Gastroesophageal sphincter (tissue), 4 donors: ENCODE results near the gene B3GALT4. TPM values are rescaled to one million over a fixed set of nuclear protein-coding genes. Genes with fewer than 3 reads are reported as not detected.

ENCODE experiments used
- ATAC-seq: fragments of 150-250 bp; one replicate; pipeline ENCODE4 v1.9.1; 2016; ENCODE audit warnings: mild to moderate bottlenecking, moderate library complexity
- H3K27ac ChIP-seq, 4 donors: fragments of 200-600 bp; sonication (generic) in 3 of 4; 1 replicate in 3 of 4; 2 replicates in 1 of 4; pipeline ENCODE4 v1.5.1; 2016 to 2019
- H3K27me3 ChIP-seq: fragments of 200-600 bp; sonication (generic); one replicate; pipeline ENCODE4 v1.5.1; 2019
- H3K36me3 ChIP-seq, 2 donors: fragments of 200-600 bp; sonication (generic); one replicate each; pipeline ENCODE4 v1.5.1; 2019; ENCODE audit warnings: control low read depth in 1 of 2
- H3K4me1 ChIP-seq, 3 donors: fragments of 200-600 bp; sonication (generic); 1 replicate in 2 of 3; 2 replicates in 1 of 3; pipeline ENCODE4 v1.5.1; 2016 to 2019; ENCODE audit warnings: control low read depth in 2 of 3
- H3K4me3 ChIP-seq, 2 donors: fragments of 200-600 bp; sonication (generic); one replicate each; pipeline ENCODE4 v1.5.1; 2019; ENCODE audit warnings: mild to moderate bottlenecking in 1 of 2, moderate library complexity in 1 of 2
- H3K9me3 ChIP-seq, 3 donors: fragments of 200-600 bp; sonication (generic); one replicate each; pipeline ENCODE4 v1.5.1; 2017 to 2019; ENCODE audit warnings: control low read depth in 2 of 3
- EP300 ChIP-seq: sonication (generic); formaldehyde crosslinking; IDR thresholded peaks from one replicate; pipeline ENCODE4 v1.6.1; 2017; ENCODE audit warnings: antibody characterized with exemption, mild to moderate bottlenecking
- POLR2A ChIP-seq, 2 donors: fragments of 450-650 bp; IDR thresholded peaks; one replicate each; pipeline ENCODE4 v1.6.1; 2017; ENCODE audit warnings: antibody characterized with exemption in 2 of 2, mild to moderate bottlenecking in 2 of 2, moderate library complexity in 1 of 2
- POLR2AphosphoS5 ChIP-seq: sonication (generic); formaldehyde crosslinking; IDR thresholded peaks from one replicate; pipeline ENCODE4 v1.6.1; 2017; ENCODE audit warnings: antibody characterized with exemption
- WGBS, 2 donors: methylation state at CpG; one replicate each; pipeline ENCODE4 v1.1.5; 2018; ENCODE audit warnings: low coverage in 1 of 2; 5-methylcytosine and 5-hydroxymethylcytosine counted together
- total RNA-seq, 4 donors: library from RNA; depleted of rRNA; stranded (reverse); fragments of >200 nt; gene quantifications; one replicate each; pipeline ENCODE4 v1.1.0, GENCODE V29; 2016
- TF ChIP-seq, protein P1 (sequence below), 4 experiments: fragments of 200-600 bp in 2 of 4; fragments of 450-650 bp in 2 of 4; sonication (generic) in 1 of 4; IDR thresholded peaks; one replicate each; pipeline ENCODE4 v1.5.1; 2017 to 2019; ENCODE audit warnings: antibody characterized with exemption in 4 of 4, mild to moderate bottlenecking in 2 of 4, moderate library complexity in 2 of 4

Gene B3GALT4
- total RNA-seq, 4 donors from 2014 or later = 12.2 to 23.8 (median 17.3) TPM

DNA sequence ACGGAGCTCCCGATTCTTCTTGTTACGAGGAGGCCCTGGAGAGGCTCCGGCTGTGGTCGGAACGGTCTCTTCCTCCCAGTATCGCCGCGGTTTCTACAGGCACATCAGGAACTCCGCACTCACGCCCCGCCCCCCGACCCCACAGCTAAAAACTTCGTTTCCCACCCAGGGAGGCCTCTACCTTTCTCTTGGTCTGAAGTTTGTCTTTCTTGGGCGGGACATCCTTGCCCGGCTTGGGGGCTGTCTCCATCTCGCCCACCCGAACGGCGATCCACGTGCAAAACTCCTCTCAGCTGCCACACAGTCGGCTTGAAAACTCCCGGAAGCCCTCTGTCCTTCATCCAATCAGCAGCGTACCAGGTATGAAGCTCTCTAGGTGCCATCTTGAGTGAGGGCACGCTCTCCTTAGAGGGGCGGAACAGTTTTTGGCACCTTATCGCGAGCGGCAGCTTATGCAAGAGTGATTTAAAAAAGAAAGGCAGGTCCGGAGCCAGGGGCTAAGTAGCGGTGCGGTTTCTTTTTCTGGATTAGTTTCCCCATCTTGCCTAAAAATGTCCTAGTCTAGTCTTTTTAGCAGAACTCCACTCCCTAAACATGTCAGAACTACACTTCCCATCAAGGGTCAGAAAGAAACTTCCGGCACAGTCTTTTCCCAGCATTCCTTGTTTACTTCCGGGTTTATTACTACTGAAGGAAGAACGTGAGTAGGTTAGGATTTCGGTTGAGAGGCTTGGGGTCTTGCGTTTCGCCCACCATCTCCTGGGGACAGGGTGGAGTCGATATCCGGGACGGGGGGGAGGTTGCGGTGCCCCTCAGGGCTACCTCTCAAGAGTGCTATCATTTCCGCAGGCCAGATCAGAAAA lies 12.2 kb downstream of the B3GALT4 start, which contains the start of the genes PFDN6 and WDR46:
TSS of gene PFDN6 (plus strand) at position 681 of the 863 bp plus-strand sequence. CDS start 256 bp downstream, outside the sequence.
TSS of gene WDR46 (minus strand) at position 319 of the 863 bp plus-strand sequence. CDS start at position 250, 69 bp downstream.
- 0% methylated on average over 10 to 13 of the region's 43 CpGs for WGBS, 2 donors
- Histone ChIP-seq H3K4me3 (peak within 1 kb of the TSS; percentile 64 to 69), H3K27ac (peak within 1 kb of the TSS; percentile 15 to 86 (median 82)), H3K36me3 (peaks cover 0 to 75% of the 10 kb centered on the region in 2 donors), H3K4me1 (peaks cover 3 to 35% (median 14%) of the 10 kb centered on the region in 3 donors), H3K27me3 (no peaks in the 10 kb centered on the region), H3K9me3 (no peaks in the 10 kb centered on the region)
- peak; percentile 94 for ATAC-seq
- TF ChIP-seq POLR2AphosphoS5 = peak; percentile 49
- TF ChIP-seq, protein P1, sequence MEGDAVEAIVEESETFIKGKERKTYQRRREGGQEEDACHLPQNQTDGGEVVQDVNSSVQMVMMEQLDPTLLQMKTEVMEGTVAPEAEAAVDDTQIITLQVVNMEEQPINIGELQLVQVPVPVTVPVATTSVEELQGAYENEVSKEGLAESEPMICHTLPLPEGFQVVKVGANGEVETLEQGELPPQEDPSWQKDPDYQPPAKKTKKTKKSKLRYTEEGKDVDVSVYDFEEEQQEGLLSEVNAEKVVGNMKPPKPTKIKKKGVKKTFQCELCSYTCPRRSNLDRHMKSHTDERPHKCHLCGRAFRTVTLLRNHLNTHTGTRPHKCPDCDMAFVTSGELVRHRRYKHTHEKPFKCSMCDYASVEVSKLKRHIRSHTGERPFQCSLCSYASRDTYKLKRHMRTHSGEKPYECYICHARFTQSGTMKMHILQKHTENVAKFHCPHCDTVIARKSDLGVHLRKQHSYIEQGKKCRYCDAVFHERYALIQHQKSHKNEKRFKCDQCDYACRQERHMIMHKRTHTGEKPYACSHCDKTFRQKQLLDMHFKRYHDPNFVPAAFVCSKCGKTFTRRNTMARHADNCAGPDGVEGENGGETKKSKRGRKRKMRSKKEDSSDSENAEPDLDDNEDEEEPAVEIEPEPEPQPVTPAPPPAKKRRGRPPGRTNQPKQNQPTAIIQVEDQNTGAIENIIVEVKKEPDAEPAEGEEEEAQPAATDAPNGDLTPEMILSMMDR (IDR thresholded peaks at IDR 0.05) = no peak
- TF ChIP-seq EP300 = no peak
- no peak for TF ChIP-seq POLR2A (IDR thresholded peaks at IDR 0.05)

- no peak for ATAC-seq
- Histone ChIP-seq H3K4me1 (peaks cover 3 to 35% (median 14%) of the 10 kb centered on the region in 3 donors), H3K4me3 (peak overlapping the region; percentile 64 to 69), H3K27ac (peak overlapping the region; percentile 15 to 86 (median 82)), H3K27me3 (no peaks in the 10 kb centered on the region), H3K36me3 (peaks cover 0 to 75% of the 10 kb centered on the region in 2 donors), H3K9me3 (no peaks in the 10 kb centered on the region)
- no peak for TF ChIP-seq POLR2A (IDR thresholded peaks at IDR 0.05)
- 0% methylated on average over 4 of the region's 14 CpGs; no CpG with 5 or more reads in 1 of the 2 donors for WGBS, 2 donors
Observed at GRCh38 chr6:33289784-33290315, 12.9 kb downstream of the B3GALT4 start.

DNA sequence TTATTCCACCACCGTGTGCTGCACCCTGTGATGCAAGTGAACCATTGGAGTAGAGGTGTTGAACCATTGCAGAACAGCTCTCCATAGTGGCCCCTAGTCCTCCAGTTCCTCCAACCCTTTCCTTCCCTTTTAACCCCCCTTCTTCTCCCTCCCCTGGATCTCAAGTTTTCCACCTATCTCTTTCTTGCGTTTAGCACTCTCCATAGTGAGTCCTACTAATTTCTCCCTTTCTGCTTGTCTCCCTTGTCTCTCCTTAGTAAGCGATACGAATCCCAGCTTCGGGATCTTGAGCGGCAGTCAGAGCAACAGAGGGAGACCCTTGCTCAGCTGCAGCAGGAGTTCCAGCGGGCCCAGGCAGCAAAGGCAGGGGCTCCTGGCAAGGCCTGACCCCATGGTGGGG lies 13.5 kb downstream of the B3GALT4 start:
- TF ChIP-seq EP300 = no peak
- TF ChIP-seq POLR2AphosphoS5 = no peak
- TF ChIP-seq POLR2A (IDR thresholded peaks at IDR 0.05) = no peak
- TF ChIP-seq, protein P1 (IDR thresholded peaks at IDR 0.05) = no peak
- H3K4me3 ChIP-seq = peak overlapping the region in 1 of 2 donors; percentile 69
- H3K9me3 ChIP-seq = no peaks in the 10 kb centered on the region
- no peak for ATAC-seq
- H3K27me3 ChIP-seq = no peaks in the 10 kb centered on the region
- H3K36me3 ChIP-seq = peaks cover 0 to 75% of the 10 kb centered on the region in 2 donors
- H3K27ac ChIP-seq = peak overlapping the region in 1 of 4 donors; percentile 86
- 34% methylated on average over 2 of the region's 7 CpGs; no CpG with 5 or more reads in 1 of the 2 donors for WGBS, 2 donors
- H3K4me1 ChIP-seq = peaks cover 3 to 35% (median 14%) of the 10 kb centered on the region in 3 donors

- TF ChIP-seq EP300 (no peak), POLR2A (IDR thresholded peaks at IDR 0.05) (no peak), POLR2AphosphoS5 (no peak)
- TF ChIP-seq, protein P1 (IDR thresholded peaks at IDR 0.05) = no peak
- Histone ChIP-seq H3K27me3 (no peaks in the 10 kb centered on the region), H3K27ac (no peak overlapping the region), H3K36me3 (peaks cover 0 to 64% of the 10 kb centered on the region in 2 donors), H3K9me3 (no peaks in the 10 kb centered on the region), H3K4me1 (peaks cover 3 to 47% (median 21%) of the 10 kb centered on the region in 3 donors), H3K4me3 (no peak overlapping the region)
- 20 to 75% methylated on average over 1 to 4 of the region's 16 CpGs for WGBS, 2 donors
- no peak for ATAC-seq
Observed at GRCh38 chr6:33292996-33293682, 16.2 kb downstream of the B3GALT4 start.
